HepG2 (cell line): ENCODE results near the gene PCBP4. TPM values are rescaled to one million over a fixed set of nuclear protein-coding genes. Genes with fewer than 3 reads are reported as not detected.
A peak's percentile ranks its signal among the peaks of the same experiment; 100 is the strongest.

ENCODE experiments used
- ASH2L ChIP-seq: fragments of 300-600, 200-600 bp; sonication (generic); IDR thresholded peaks from 2 replicates; pipeline ENCODE4 v1.7.0; 2017; ENCODE audit warnings: low read depth, mild to moderate bottlenecking, moderate library complexity, mixed read lengths, low read length; ENCODE audit not compliant: insufficient read length
- CBFB ChIP-seq: sonication (generic); formaldehyde crosslinking; IDR thresholded peaks from 2 replicates; pipeline ENCODE4 v1.4.0; 2020; ENCODE audit warnings: missing genetic modification reagents
- DZIP1 ChIP-seq: sonication (generic); formaldehyde crosslinking; IDR thresholded peaks from 2 replicates; pipeline ENCODE4 v1.5.0; 2020; ENCODE audit warnings: mild to moderate bottlenecking, missing genetic modification reagents
- MIER3 ChIP-seq: IDR thresholded peaks from 2 replicates; pipeline ENCODE4 v1.6.1; 2016; ENCODE audit warnings: missing compliant biosample characterization, borderline replicate concordance
- POGK ChIP-seq: sonication (generic); formaldehyde crosslinking; conservative IDR thresholded peaks from 2 replicates; pipeline ENCODE4 v1.8.0; 2022; ENCODE audit warnings: mild to moderate bottlenecking, moderate library complexity, missing genetic modification reagents
- SKIL ChIP-seq: sonication (generic); formaldehyde crosslinking; IDR thresholded peaks from 2 replicates; pipeline ENCODE4 v1.8.0; 2022; ENCODE audit warnings: missing genetic modification reagents, mild to moderate bottlenecking, moderate library complexity, borderline replicate concordance
- ZNF577 ChIP-seq: sonication (generic); formaldehyde crosslinking; IDR thresholded peaks from 2 replicates; pipeline ENCODE4 v1.4.0; 2020; ENCODE audit warnings: mild to moderate bottlenecking, low read depth, missing genetic modification reagents, borderline replicate concordance
- ZNF782 ChIP-seq: sonication (generic); formaldehyde crosslinking; IDR thresholded peaks from 2 replicates; pipeline ENCODE4 v1.4.0; 2020; ENCODE audit warnings: missing genetic modification reagents, mild to moderate bottlenecking, borderline replicate concordance
- polyA plus RNA-seq, 8 experiments: library from polyadenylated mRNA; depleted of rRNA in 3 of 8; stranded (reverse) in 7 of 8; unstranded in 1 of 8; fragments of >200 nt; fragmentation: Illumina TruSeq in 4 of 8; extraction: Trizol in 4 of 8; gene quantifications; 2 replicates each; pipeline versions ENCODE4 v1.2.1 to v1.2.3, GENCODE V29; 2011 to 2016; ENCODE audit warnings: low read depth in 4 of 8, missing spikeins in 1 of 8, mixed read lengths in 1 of 8; ENCODE audit not compliant: insufficient read depth in 1 of 8
- total RNA-seq, 5 experiments: library from RNA; depleted of rRNA; stranded (reverse); fragments of >200 nt; fragmentation: Illumina TruSeq; extraction: Trizol; gene quantifications; 2 replicates each; pipeline ENCODE4 v1.2.3, GENCODE V29; 2016; ENCODE audit warnings: low read depth in 1 of 5
- TF ChIP-seq, protein P1 (sequence below): IDR thresholded peaks from 2 replicates; pipeline ENCODE4 v1.4.0; 2020; ENCODE audit warnings: mild to moderate bottlenecking, missing genetic modification reagents
- TF ChIP-seq, protein P2 (sequence below): sonication (generic); formaldehyde crosslinking; IDR thresholded peaks from 2 replicates; pipeline ENCODE4 v1.8.0; 2022; ENCODE audit warnings: mild to moderate bottlenecking, missing genetic modification reagents; ENCODE audit not compliant: insufficient replicate concordance
- TF ChIP-seq, protein P3 (sequence below): sonication (generic); formaldehyde crosslinking; conservative IDR thresholded peaks from 2 replicates; pipeline ENCODE4 v1.4.0; 2020; ENCODE audit warnings: missing genetic modification reagents

The PCBP4 gene
- total and polyA plus RNA-seq, 2 of the 13 experiments (the other 11 are each of a cell fraction or from before 2014, with no cell fraction given), result 36.8 to 51.3 TPM

DNA sequence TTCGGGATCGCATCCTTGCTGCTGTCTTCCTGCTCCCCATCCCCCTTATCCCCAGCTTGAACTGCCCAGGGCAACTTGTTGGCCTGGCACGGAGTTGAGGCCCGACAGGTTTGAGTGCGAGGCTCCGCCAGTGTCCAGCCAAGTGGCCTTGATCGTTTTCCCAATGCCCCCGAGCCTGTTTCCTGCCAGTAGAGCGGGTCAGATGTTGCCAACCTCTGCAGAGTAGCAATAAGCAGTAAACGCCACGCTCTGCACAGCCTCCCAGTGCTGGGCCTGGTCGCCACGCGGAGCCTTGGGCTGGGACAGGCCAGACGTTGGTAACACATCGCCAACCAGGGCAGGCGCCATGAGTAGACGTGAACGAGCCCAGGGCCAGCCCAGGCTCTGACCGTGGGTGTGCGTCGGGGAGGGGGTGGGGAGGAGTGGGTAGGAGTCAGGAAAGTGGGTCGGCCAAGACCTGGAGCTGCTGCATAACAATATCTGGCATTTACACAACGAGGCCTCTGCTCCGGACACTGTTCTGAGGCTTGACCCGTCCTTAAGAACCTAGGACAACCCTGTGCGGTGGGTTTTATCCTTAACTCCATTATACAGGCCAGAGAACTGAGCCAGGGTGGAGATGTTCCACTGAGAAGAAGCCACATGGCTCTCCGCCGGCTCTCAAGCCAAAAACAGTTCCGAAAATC is 7.2 kb upstream of the PCBP4 start (continued):
- TF ChIP-seq, protein P1, sequence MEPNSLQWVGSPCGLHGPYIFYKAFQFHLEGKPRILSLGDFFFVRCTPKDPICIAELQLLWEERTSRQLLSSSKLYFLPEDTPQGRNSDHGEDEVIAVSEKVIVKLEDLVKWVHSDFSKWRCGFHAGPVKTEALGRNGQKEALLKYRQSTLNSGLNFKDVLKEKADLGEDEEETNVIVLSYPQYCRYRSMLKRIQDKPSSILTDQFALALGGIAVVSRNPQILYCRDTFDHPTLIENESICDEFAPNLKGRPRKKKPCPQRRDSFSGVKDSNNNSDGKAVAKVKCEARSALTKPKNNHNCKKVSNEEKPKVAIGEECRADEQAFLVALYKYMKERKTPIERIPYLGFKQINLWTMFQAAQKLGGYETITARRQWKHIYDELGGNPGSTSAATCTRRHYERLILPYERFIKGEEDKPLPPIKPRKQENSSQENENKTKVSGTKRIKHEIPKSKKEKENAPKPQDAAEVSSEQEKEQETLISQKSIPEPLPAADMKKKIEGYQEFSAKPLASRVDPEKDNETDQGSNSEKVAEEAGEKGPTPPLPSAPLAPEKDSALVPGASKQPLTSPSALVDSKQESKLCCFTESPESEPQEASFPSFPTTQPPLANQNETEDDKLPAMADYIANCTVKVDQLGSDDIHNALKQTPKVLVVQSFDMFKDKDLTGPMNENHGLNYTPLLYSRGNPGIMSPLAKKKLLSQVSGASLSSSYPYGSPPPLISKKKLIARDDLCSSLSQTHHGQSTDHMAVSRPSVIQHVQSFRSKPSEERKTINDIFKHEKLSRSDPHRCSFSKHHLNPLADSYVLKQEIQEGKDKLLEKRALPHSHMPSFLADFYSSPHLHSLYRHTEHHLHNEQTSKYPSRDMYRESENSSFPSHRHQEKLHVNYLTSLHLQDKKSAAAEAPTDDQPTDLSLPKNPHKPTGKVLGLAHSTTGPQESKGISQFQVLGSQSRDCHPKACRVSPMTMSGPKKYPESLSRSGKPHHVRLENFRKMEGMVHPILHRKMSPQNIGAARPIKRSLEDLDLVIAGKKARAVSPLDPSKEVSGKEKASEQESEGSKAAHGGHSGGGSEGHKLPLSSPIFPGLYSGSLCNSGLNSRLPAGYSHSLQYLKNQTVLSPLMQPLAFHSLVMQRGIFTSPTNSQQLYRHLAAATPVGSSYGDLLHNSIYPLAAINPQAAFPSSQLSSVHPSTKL (CRISPR knock-in tag), result no peak
- TF ChIP-seq ZNF782 (peak; percentile 51; the same call in 1 of the 2 replicates), MIER3 (CRISPR knock-in tag) (no peak), ZNF577 (CRISPR knock-in tag) (no peak), POGK (CRISPR knock-in tag) (0 out of 2 replicates have a peak, but pooled peaks have one; percentile 8), ASH2L (no peak), SKIL (CRISPR knock-in tag) (no peak), DZIP1 (CRISPR knock-in tag) (0 out of 2 replicates have a peak, but pooled peaks have one; percentile 85), CBFB (CRISPR knock-in tag) (no peak)
- TF ChIP-seq, protein P2, sequence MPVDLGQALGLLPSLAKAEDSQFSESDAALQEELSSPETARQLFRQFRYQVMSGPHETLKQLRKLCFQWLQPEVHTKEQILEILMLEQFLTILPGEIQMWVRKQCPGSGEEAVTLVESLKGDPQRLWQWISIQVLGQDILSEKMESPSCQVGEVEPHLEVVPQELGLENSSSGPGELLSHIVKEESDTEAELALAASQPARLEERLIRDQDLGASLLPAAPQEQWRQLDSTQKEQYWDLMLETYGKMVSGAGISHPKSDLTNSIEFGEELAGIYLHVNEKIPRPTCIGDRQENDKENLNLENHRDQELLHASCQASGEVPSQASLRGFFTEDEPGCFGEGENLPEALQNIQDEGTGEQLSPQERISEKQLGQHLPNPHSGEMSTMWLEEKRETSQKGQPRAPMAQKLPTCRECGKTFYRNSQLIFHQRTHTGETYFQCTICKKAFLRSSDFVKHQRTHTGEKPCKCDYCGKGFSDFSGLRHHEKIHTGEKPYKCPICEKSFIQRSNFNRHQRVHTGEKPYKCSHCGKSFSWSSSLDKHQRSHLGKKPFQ, result peak; percentile 78
- TF ChIP-seq, protein P3, sequence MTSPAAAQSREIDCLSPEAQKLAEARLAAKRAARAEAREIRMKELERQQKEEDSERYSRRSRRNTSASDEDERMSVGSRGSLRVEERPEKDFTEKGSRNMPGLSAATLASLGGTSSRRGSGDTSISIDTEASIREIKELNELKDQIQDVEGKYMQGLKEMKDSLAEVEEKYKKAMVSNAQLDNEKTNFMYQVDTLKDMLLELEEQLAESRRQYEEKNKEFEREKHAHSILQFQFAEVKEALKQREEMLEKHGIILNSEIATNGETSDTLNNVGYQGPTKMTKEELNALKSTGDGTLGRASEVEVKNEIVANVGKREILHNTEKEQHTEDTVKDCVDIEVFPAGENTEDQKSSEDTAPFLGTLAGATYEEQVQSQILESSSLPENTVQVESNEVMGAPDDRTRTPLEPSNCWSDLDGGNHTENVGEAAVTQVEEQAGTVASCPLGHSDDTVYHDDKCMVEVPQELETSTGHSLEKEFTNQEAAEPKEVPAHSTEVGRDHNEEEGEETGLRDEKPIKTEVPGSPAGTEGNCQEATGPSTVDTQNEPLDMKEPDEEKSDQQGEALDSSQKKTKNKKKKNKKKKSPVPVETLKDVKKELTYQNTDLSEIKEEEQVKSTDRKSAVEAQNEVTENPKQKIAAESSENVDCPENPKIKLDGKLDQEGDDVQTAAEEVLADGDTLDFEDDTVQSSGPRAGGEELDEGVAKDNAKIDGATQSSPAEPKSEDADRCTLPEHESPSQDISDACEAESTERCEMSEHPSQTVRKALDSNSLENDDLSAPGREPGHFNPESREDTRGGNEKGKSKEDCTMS, result no peak
